Lower leg skin (tissue), 4 donors: ENCODE results near the gene PSD2. TPM values are rescaled to one million over a fixed set of nuclear protein-coding genes. Genes with fewer than 3 reads are reported as not detected.
"Not testable (repeated sequence)": the region's sequence is repeated elsewhere in the genome, so short reads cannot be mapped to it uniquely, and the experiment has no call there.

Source experiments
- DNase-seq, 2 donors: peaks; one replicate each; pipeline ENCODE4 v3.0.0-alpha.2; 2019; ENCODE audit warnings: low spot score in 2 of 2
- H3K4me3 ChIP-seq: fragments of 200-600 bp; sonication (generic); 2 replicates; pipeline ENCODE4 v1.5.1; 2017; ENCODE audit warnings: mild to moderate bottlenecking, low read depth; ENCODE audit not compliant: poor library complexity, severe bottlenecking
- CTCF ChIP-seq, 3 donors: fragments of 450-650 bp; IDR thresholded peaks; one replicate each; pipeline ENCODE4 v1.5.1; 2016; ENCODE audit warnings: antibody characterized with exemption in 3 of 3, mild to moderate bottlenecking in 3 of 3, moderate library complexity in 2 of 3
- POLR2A ChIP-seq, 2 donors: fragments of 450-650 bp; IDR thresholded peaks; one replicate each; pipeline ENCODE4 v1.6.1; 2016 to 2017; ENCODE audit warnings: antibody characterized with exemption in 2 of 2, mild to moderate bottlenecking in 1 of 2, moderate library complexity in 1 of 2
- WGBS, 2 donors: methylation state at CpG; one replicate each; pipeline ENCODE4 v1.1.5; 2018; 5-methylcytosine and 5-hydroxymethylcytosine counted together
- intact Hi-C: fragments of 100-400 bp; cut with DNase I; formaldehyde crosslinking; loops from one replicate; pipeline ENCODE4 v1.15.0; 2023; ENCODE audit warnings: low total_unique reads
- total RNA-seq, 4 donors: library from RNA; depleted of rRNA; stranded (reverse); fragments of >200 nt; gene quantifications; one replicate each; pipeline ENCODE4 v1.1.0, GENCODE V29; 2016

Gene PSD2
- total RNA-seq, 4 donors from 2014 or later = 0.15 to 0.30 (median 0.16) TPM

GRCh38 chr5:139789116-139789844 lies 6.3 kb upstream of the PSD2 start:
- WGBS, 2 donors = 83 to 89% methylated on average over 12 of the region's 12 CpGs
- no peak for TF ChIP-seq POLR2A (IDR thresholded peaks at IDR 0.05)
- TF ChIP-seq CTCF (IDR thresholded peaks at IDR 0.05) = no peak
- intact Hi-C loops = loop anchor here (5.0 kb wide), 1 partner anchor 73 kb away; no protein-coding TSS in a partner anchor
- no peak for DNase-seq
- no peak overlapping the region for H3K4me3 ChIP-seq

GRCh38 chr5:139789845-139790189 lies 5.8 kb upstream of the PSD2 start:
- H3K4me3 ChIP-seq = no peak overlapping the region
- DNase-seq = no peak

GRCh38 chr5:139792218-139792617 lies 3.4 kb upstream of the PSD2 start:
- no peak for TF ChIP-seq POLR2A (IDR thresholded peaks at IDR 0.05)
- no peak for TF ChIP-seq CTCF (IDR thresholded peaks at IDR 0.05)
- 88% methylated on average over 2 of the region's 2 CpGs for WGBS, 2 donors
- intact Hi-C loops = loop anchor here (10.0 kb wide), 1 partner anchor 363 kb away; no protein-coding TSS in a partner anchor

More at GRCh38 chr5:139789845-139790189, 5.8 kb upstream of the PSD2 start:
- intact Hi-C loops = loop anchor here (5.0 to 10.0 kb wide), 2 partner anchors 72 to 365 kb away; no protein-coding TSS in a partner anchor
- TF ChIP-seq CTCF (IDR thresholded peaks at IDR 0.05) = no peak
- TF ChIP-seq POLR2A (IDR thresholded peaks at IDR 0.05) = no peak
- 89 to 91% methylated on average over 12 of the region's 12 CpGs for WGBS, 2 donors

GRCh38 chr5:139792655-139793054 lies 3.0 kb upstream of the PSD2 start:
- not testable (repeated sequence) for DNase-seq, H3K4me3 ChIP-seq
- intact Hi-C loops = loop anchor here (10.0 kb wide), 1 partner anchor 362 kb away; no protein-coding TSS in a partner anchor
- 88 to 92% methylated on average over 2 of the region's 2 CpGs for WGBS, 2 donors

More at GRCh38 chr5:139792218-139792617, 3.4 kb upstream of the PSD2 start:
- DNase-seq = no peak
- no peak overlapping the region for H3K4me3 ChIP-seq

- intact Hi-C loops = loop anchor here (10.0 kb wide), 1 partner anchor 361 kb away; no protein-coding TSS in a partner anchor
- no peak overlapping the region for H3K4me3 ChIP-seq
- TF ChIP-seq CTCF (IDR thresholded peaks at IDR 0.05) (no peak), POLR2A (IDR thresholded peaks at IDR 0.05) (no peak)
- DNase-seq = no peak
- WGBS, 2 donors = 81 to 83% methylated on average over 5 to 6 of the region's 6 CpGs
Measured at GRCh38 chr5:139794067-139794846, 1.4 kb upstream of the PSD2 start.
